ENCODE results near the gene C8G. TPM values are rescaled to one million over a fixed set of nuclear protein-coding genes. Genes with fewer than 3 reads are reported as not detected.

Gene C8G
- total RNA-seq, 1 experiment from 2014 or later: 2.1 TPM

- no peak overlapping the region for H2AFZ ChIP-seq (ENCODE audit: low read depth, low read length, poor library complexity, severe bottlenecking)
- intact Hi-C loops (cut with micrococcal nuclease): no loop called here
- no peak overlapping the region for H3K4me2 ChIP-seq (ENCODE audit: low read length)
- POLR2A ChIA-PET: no interaction called here
- no peaks in the 10 kb centered on the region for H3K27me3 ChIP-seq (ENCODE audit: insufficient read depth, low read length)
- RAD21 ChIA-PET (ENCODE audit: low non-redundant PET in 1 of 2, low total read pairs in 2 of 2, uncharacterized antibody in 2 of 2, unreplicated experiment in 2 of 2): no interaction called here
- H3K9me3 ChIP-seq (ENCODE audit: control insufficient read depth in 1 of 2, insufficient read depth in 1 of 2, low read depth in 1 of 2, low read length in 2 of 2): no peaks in the 10 kb centered on the region
- ATAC-seq (no peak), DNase-seq (ENCODE audit: low read depth, low spot score) (no peak)
- H3K4me1 ChIP-seq (ENCODE audit: control insufficient read depth in 1 of 2, insufficient read depth in 2 of 2, low read length in 2 of 2): no peaks in the 10 kb centered on the region
- H4K20me1 ChIP-seq (ENCODE audit: insufficient read depth): no peaks in the 10 kb centered on the region
- TF ChIP-seq YY1 (IDR thresholded peaks at IDR 0.05; ENCODE audit: extremely low read depth, insufficient replicate concordance, low read depth, low read length) (no peak), EZH2phosphoT487 (IDR thresholded peaks at IDR 0.05; ENCODE audit: borderline replicate concordance) (no peak), CBX3 (IDR thresholded peaks at IDR 0.05; ENCODE audit: low read depth) (no peak), POLR2A (IDR thresholded peaks at IDR 0.05; ENCODE audit: borderline replicate concordance, extremely low read depth, insufficient read depth, insufficient read length) (no peak), SP1 (IDR thresholded peaks at IDR 0.05; ENCODE audit: low read depth) (no peak), FOSL1 (IDR thresholded peaks at IDR 0.05; ENCODE audit: low read depth) (no peak), SIN3A (IDR thresholded peaks at IDR 0.05; ENCODE audit: low read depth) (no peak), ZFX (IDR thresholded peaks at IDR 0.05) (no peak), TCF7L2 (IDR thresholded peaks at IDR 0.05; ENCODE audit: borderline replicate concordance, extremely low read depth, insufficient read depth, insufficient read length) (no peak), ATF3 (IDR thresholded peaks at IDR 0.05) (no peak), EZH2 (IDR thresholded peaks at IDR 0.05) (no peak), EGR1 (IDR thresholded peaks at IDR 0.05; ENCODE audit: low read depth) (no peak), SRF (IDR thresholded peaks at IDR 0.05; ENCODE audit: low read depth) (no peak)
- TF ChIP-seq, protein P1, sequence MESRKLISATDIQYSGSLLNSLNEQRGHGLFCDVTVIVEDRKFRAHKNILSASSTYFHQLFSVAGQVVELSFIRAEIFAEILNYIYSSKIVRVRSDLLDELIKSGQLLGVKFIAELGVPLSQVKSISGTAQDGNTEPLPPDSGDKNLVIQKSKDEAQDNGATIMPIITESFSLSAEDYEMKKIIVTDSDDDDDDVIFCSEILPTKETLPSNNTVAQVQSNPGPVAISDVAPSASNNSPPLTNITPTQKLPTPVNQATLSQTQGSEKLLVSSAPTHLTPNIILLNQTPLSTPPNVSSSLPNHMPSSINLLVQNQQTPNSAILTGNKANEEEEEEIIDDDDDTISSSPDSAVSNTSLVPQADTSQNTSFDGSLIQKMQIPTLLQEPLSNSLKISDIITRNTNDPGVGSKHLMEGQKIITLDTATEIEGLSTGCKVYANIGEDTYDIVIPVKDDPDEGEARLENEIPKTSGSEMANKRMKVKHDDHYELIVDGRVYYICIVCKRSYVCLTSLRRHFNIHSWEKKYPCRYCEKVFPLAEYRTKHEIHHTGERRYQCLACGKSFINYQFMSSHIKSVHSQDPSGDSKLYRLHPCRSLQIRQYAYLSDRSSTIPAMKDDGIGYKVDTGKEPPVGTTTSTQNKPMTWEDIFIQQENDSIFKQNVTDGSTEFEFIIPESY (IDR thresholded peaks at IDR 0.05; ENCODE audit: extremely low read depth, insufficient replicate concordance, low read length): no peak
- TF ChIP-seq, protein P2, sequence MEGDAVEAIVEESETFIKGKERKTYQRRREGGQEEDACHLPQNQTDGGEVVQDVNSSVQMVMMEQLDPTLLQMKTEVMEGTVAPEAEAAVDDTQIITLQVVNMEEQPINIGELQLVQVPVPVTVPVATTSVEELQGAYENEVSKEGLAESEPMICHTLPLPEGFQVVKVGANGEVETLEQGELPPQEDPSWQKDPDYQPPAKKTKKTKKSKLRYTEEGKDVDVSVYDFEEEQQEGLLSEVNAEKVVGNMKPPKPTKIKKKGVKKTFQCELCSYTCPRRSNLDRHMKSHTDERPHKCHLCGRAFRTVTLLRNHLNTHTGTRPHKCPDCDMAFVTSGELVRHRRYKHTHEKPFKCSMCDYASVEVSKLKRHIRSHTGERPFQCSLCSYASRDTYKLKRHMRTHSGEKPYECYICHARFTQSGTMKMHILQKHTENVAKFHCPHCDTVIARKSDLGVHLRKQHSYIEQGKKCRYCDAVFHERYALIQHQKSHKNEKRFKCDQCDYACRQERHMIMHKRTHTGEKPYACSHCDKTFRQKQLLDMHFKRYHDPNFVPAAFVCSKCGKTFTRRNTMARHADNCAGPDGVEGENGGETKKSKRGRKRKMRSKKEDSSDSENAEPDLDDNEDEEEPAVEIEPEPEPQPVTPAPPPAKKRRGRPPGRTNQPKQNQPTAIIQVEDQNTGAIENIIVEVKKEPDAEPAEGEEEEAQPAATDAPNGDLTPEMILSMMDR (IDR thresholded peaks at IDR 0.05 in 2 of 3, conservative IDR thresholded peaks at IDR 0.05 in 1 of 3; ENCODE audit: borderline replicate concordance in 1 of 3, insufficient read depth in 1 of 3, low read depth in 2 of 3, low read length in 2 of 3): no peak
- no peak overlapping the region for H3K4me3 ChIP-seq (replicated peaks in 1 of 2; ENCODE audit: low read depth in 1 of 2, low read length in 2 of 2)
- H3K9me2 ChIP-seq (ENCODE audit: insufficient read depth): no peaks in the 10 kb centered on the region
- CTCF ChIA-PET: no interaction called here
- no peaks in the 10 kb centered on the region for H3K79me2 ChIP-seq (ENCODE audit: insufficient read depth, low read length)
- peaks cover 3 to 26% of the 10 kb centered on the region in 2 experiments; a peak in 2 of 4 replicates for H3K36me3 ChIP-seq (ENCODE audit: control insufficient read depth in 1 of 2, insufficient read depth in 2 of 2, low read length in 2 of 2)
- TSS peak; percentile 27 for BruUV-seq (replicated peaks)
- no peak overlapping the region for H3K9ac ChIP-seq (ENCODE audit: low read length)
- no peak overlapping the region for H3K27ac ChIP-seq (ENCODE audit: low read depth, low read length)
Measured at GRCh38 chr9:136927343-136928271, 17.4 kb upstream of the C8G start.
